ENCODE data around the gene LZTS2.

DNA sequence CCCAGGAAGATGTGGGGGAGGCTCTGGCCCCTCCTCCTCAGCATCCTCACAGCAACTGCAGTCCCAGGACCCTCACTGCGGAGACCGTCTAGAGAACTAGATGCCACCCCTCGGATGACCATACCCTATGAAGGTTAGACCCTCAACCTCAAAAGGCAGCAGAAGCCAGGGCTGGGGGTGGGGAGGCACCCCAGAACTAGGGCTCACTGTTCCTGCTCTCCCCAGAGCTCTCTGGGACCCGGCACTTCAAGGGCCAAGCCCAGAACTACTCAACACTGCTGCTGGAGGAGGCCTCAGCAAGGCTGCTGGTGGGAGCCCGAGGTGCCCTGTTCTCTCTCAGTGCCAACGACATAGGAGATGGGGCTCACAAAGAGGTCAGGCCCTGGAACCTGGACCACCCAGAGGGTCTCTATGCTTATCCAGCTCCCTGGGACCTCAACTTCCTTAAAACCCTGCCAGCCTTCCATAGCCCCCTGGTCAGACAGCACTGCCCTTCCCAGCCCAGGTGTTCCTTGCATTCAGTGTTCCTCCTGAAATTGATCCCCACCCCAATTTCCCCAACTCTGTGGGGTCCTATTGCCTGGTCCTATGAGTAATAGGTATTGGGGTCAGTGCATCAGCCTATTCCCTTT is 26.6 kb upstream of the LZTS2 start:
- TF ChIP-seq, protein P1, sequence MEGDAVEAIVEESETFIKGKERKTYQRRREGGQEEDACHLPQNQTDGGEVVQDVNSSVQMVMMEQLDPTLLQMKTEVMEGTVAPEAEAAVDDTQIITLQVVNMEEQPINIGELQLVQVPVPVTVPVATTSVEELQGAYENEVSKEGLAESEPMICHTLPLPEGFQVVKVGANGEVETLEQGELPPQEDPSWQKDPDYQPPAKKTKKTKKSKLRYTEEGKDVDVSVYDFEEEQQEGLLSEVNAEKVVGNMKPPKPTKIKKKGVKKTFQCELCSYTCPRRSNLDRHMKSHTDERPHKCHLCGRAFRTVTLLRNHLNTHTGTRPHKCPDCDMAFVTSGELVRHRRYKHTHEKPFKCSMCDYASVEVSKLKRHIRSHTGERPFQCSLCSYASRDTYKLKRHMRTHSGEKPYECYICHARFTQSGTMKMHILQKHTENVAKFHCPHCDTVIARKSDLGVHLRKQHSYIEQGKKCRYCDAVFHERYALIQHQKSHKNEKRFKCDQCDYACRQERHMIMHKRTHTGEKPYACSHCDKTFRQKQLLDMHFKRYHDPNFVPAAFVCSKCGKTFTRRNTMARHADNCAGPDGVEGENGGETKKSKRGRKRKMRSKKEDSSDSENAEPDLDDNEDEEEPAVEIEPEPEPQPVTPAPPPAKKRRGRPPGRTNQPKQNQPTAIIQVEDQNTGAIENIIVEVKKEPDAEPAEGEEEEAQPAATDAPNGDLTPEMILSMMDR (IDR thresholded peaks at IDR 0.05) = no peak
- TF ChIP-seq EZH2phosphoT487 (IDR thresholded peaks at IDR 0.05; ENCODE audit: borderline replicate concordance, low read depth) (no peak), RCOR1 (IDR thresholded peaks at IDR 0.05; ENCODE audit: low read length) (no peak), POLR2AphosphoS5 (IDR thresholded peaks at IDR 0.05; ENCODE audit: low read depth, low read length) (no peak)

Measured in SK-N-SH (cell line).